SK-N-DZ (cell line): ENCODE results near the gene ARHGEF16.

ENCODE experiments used
- DNase-seq: peaks from one replicate; pipeline ENCODE4 v3.0.0-alpha.2; 2015; ENCODE audit warnings: low spot score

Gene ARHGEF16

DNA sequence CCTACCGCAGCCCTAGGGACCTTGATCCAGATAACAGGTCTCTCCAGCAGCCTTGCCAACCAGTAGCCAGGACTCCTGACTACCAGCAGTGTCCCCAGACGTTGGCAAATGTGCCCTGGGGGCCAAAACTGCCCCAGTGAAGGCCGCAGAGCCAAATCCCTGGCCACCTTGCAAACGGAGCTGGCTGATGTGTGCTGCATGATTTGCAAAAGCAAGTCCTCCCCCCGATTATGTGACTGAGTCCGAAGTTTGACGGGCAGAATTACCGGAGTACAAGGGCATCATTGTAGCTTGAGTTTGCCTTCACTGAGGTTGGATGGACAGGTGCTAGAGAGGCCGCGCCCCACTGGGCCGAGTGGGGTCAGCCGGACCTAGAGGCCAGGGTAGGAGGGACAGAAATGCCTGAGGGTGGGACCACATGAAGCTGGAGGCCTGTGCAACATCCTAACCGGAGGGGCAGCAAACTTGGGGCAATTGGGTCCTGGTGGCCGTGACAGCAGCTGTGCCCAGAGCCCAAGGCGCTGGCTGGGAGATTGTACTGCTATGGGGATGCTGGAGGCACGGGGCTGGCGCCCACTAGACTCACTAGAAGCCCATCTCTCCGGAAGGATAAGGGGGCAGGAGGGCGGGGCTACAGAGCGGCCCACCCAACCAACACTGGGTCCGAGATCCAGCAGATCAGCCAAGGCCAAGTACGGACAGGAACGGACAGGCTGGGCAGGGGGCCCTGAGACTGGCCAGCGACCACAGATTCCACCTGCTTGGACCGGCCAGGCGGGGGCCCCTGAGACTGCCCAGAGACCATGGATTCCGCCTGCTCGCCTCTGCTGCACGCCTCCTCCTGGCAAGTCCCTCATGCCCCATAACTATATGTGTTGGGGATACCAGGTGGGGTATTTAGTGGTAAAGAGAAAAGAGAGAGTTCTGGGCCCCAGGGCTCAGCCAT lies 2.8 kb downstream of the ARHGEF16 start:
- DNase-seq: no peak

DNA sequence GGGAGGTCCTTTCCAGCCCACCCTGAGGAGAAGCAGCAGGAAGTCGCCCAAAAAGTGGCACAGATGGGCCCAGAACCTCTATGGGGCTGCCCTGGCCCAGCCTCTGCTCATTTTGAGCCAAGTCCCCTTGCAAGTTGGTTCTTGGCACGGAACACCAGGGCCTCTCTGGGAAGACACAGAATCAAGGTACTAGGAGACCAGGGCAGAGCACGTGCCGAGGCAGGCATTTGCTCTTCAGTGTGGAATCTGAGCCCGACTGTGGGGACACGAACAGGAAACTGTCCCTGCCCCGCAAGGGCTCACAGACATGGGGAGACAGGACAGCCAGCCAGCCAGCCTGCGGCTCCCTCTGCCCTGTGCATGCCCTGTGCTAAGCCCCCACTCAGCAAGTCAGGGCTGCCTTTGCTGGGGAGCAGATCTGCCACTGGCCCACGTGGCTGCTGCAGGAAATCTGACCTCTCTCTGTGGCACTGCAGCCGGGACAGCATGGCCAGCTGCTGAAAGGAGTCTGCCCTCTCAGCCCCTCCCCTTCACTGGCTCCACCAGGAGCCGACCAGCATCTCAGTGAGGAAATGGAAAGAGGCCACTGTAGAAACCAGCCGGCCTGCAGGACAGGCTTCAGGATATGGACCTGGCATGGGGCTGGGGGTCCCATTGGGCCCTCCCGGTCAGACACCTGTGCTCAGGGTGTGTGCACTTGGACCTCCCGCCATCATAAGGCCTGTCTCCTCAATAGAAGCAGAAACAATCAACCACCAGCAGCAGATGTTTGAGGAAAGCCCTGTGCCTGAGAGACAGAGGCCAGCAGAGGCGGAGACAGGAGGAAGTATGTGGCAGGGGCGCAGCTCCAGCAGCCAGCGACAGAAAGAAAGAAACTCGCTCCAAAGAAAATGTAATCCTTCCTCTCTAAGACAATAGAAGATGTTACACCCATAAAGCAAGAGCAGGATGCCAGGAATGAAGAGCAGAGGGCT lies 3.7 kb downstream of the ARHGEF16 start:
- DNase-seq: no peak

DNA sequence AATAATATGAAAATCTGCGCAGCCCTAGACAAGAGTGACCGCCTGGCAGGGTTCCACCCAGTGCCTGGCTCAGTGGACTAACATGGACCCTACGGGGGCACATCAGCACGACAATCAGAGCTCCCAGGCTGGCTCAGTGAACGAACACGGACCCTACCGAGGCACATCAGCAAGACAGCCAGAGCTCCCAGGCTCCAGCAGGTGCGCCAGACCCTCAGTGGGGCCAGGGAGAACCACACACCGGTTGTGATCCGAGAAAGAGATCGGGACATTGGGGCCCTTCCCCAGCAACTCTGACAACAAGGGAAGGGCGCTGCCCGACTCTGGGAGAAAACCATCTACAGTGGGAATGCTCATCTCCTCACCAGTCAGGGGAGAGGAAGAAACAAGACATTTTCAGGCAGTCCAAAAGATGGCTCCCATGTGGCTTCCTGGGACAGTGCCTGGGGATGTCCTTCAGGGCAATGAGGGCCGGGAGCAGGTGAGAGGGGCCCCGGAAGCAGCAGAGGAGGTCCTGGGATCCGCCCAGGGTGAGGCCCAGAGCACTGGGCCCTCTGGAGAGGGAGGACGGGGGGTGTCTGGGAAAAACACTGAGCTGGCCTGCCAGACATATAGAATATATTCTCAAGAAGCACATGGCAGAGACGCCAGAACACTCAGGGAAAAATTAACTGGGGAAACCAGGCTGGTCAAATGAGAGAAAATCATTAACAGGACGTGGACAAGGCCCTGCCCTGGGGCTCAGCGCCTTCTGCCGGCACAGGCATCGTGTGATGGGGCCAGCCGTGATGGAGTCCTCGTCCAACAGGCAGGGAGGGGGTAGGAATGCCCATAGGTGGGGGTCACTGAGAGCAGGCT lies 4.8 kb downstream of the ARHGEF16 start:
- DNase-seq: no peak

DNA sequence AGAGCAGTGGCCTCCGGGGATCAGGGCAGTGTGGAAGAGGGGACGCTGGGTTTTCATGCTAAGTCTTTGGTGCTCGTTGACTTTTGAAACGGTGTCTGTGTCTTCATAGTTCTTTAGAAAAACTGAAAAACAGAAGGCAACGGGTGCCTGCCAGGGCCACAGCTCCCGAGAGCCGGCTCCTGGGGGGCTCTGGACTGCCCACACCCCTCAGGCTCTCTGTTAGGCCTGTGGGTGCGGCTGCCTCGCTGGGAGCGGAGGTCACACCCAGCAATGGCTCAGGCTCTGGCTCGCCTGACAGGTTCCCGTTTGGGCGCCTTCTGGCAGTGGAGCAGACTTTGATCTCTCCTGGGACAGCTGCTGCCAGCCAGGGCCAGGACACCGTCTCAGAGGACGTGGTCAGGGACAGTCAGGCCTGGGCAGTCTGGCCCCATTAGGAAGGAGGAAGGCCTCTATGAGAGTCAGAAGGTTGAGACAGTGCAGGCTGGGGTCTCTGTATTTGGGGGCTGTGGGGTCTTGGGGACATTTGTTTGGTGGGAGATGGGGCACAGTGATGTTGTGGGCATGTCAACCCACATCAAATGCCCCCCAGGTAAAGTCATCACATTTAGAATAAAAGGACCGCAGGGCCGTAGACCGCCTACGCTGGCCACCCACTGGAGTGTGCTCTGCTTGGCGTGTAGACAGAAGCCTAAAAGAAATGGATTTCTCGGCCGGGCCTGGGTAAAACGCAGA lies 5.6 kb downstream of the ARHGEF16 start:
- DNase-seq: no peak

DNA sequence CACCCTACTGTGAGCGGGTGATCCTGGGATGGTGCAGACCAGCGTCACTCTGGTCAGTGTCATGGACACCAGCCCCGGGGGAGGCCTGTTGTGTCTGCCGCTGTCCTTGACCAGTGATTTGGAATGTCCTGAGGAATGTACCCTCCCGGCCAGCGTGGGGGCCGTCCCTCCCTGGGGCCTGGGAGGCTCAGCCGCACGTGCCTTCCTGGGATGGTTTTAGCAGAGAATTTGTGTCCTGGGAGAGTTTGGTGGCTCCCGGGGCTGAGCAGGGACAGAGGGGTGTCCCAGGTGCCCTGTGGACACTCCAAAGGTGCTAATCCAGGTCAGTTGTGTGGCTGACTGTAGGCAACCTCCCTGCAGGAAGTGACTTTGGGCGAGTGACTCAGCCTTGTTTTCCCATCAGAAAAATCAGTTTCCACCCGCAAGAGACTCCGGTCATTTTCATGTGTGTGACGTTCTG lies 6.2 kb downstream of the ARHGEF16 start:
- DNase-seq: no peak

DNA sequence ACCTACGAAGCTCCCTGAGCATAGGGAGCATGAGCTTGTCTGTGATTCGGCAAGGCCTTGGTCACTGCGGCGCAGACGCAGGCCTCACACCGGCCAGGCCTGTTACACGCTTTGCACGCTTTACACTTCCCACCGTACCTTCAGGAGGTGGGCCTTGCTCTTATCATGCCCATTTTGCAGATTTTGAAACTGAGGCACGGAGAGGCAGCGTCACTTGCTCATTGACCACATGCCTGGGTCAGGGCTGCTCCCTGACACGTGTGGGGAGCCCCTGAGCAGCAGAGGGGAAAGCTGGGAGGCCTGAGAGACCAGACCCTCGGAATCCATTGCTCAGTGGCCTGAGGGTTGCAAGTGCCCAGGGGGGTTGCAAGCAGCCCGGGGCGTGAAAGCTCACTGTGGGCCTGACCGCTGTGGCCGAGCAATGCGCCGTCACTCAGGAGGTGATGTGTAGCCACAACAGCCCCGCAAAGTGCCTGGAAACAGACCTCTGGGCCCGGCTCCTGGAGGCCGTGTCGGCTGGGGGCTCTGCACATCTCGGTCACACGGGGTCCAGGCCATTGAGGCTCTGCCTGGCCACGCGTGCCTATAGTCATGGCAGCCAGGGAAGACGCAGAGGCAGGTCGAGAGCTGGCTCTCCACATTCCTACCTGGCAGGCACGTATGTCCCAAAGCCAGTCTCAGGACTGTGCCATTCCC lies 6.9 kb downstream of the ARHGEF16 start:
- no peak for DNase-seq

DNA sequence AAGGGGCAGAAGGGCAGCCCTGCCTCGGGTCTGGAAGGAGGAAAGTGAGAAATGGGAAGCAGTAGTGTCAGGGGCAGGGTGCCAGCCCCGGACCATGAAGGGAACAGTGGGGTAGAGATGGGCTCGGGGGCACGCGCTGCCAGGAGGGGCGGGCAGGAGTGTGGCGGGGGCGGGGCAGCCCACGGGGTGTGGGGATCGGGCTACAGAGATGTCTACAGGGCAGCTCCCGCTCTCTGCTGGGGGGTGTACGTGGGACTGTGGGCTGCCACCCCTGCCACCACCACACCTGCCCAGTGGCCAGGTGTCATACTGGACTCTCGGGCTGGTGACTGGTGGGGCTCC lies 7.4 kb downstream of the ARHGEF16 start:
- DNase-seq: no peak

DNA sequence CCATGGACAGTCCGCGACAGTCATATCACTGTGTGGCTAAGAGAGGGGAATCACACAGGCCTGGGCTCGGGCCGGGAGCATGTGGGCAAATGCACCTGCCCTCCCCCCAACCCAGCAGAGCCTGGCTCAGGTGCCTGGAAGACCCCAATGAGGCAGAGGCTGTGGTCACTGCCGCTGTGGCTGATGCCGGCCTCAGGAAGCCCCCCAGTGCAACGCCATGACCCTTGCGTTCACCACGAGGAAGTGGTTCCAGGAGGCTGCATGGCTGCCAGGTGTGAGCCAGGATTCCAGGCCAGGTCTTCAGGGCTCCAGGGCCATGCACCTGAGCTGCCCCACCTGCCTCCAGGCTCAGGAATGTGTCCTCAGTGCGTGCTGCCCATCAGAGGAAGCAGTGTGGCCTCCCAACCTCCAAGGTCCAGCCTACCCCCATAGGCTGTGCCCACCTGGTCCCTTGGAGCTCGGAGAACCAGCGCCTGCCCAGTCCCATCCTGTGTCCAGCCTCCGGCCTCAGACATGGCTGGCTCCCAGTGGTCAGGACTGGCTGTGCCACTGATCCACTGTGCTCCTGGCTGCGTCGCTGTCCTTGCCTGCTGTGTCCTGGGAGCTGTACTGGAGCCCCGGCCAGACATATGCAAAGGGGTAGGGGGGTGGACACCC lies 8.0 kb downstream of the ARHGEF16 start:
- no peak for DNase-seq

DNA sequence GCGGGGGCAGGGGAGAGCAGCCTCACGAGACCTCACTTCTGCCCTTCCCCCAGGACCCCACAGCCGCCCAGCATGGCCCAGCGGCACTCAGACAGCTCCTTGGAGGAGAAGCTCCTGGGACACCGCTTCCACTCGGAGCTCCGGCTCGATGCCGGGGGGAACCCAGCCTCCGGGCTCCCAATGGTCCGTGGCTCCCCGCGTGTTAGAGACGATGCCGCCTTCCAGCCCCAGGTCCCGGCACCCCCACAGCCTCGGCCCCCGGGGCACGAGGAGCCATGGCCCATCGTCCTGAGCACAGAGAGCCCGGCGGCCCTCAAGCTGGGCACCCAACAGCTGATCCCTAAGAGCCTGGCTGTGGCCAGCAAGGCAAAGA lies 8.5 kb downstream of the ARHGEF16 start:
- DNase-seq: no peak

DNA sequence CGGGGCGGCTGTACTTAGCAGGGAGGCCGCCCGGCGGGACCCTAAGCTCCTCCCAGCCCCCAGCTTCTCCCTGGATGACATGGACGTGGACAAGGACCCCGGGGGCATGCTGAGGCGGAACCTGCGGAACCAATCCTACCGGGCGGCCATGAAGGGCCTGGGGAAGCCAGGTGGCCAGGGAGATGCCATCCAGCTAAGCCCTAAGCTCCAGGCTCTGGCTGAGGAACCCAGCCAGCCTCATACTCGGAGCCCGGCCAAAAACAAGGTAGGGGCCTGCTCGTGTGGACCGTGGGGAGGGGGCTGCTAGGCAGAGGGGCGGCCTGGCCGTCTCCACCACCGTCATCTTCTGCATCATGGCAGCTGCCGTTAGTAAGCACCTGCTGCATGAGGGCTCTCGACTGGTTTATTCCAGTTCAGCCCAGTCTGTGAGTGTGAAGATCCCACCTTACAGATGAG lies 9.0 kb downstream of the ARHGEF16 start:
- DNase-seq: no peak

DNA sequence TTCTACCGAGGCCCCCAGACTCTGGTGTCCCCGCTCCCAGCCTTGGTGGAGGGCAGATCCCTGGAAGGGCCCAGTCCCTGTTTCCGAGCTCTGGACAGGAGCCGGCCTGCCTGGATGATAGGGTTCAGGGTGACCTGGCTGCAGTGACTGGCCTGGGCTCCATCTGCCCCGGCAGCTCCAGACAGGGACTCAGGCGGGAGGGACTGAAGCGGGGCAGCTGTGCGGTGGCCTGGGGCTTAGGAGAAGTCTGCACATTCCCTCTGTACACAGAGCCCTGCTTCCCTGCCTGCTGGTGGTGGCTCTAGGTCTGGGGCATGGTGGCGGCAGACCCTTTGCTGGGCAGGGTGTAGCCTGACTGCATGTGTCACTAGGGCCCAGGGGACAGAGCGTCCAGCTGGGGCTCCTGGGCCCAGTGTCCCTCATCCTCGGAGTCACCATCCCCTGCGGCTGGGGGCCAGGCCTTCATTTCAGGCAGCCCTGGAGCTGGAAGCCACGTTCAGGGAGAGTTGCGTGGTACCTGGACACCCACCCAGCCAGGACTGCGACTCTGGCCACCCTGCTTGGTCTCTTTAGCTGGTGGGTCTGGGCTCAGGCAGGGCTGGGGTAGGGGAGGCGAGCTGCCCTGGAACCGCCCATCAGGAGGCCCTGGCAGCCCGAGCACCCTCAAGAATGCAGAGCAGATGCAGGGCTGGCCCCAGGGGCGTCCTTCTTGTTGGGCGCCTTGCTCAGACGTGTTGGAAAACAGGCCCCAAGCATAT lies 9.6 kb downstream of the ARHGEF16 start:
- no peak for DNase-seq

DNA sequence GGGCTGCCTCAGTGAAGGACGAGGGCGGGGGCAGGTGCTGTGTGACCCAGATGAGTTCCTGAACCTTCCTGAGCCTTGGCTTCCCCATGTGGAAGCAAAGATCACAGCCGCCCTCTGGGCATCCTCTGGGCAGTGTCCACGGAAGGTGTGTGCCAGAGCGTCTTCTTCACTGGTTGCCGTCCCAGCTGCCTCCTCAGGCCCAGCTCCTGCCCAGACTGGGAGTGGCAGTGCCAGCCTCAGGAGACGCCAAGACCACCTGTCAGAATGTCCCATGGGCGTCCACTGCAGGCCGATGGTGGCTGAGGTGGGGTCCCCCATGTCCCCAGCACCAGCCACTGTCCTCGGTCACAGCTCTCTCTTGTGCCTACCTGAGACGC lies 10.2 kb downstream of the ARHGEF16 start:
- no peak for DNase-seq

DNA sequence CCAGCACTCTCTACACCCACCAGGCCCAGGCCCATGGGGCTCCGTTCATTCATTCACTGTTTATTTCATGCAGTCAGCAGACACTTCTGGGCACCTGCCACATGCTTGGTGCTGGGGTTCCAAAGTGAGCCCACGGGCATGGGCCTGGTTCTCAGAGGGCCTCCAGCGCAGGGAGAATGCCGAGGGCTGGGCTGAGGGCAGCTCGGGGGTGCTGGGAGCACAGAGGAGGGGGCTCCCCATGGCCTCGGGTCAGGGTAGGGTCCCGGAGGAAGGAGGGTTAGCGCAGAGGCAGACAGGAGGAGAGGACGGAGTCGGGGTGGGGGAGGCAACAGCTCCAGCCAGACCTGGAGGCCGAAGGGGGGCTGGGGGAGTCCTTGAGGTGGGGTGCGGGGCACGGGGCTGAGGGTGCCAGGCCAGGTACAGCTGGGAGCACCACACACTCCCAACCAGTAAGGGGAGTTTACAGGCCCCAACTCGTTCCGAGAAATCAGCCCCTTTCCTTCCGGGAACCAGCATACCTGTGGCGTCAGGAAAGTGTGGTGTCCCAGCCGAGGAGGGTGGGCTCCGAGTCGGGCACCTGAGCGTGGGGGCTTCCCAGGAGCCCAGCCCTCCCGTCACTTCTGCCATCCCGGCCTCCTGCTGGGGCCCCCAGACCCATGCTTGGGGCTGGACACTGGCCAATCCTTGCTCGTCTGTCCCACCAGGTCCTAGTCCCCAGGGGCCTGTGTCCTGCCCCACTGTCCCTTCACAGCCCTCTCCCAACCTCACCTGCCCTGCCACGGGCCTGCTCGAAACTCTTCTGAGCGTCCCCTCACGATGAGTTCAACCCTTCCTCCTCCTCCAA lies 10.8 kb downstream of the ARHGEF16 start:
- no peak for DNase-seq

DNA sequence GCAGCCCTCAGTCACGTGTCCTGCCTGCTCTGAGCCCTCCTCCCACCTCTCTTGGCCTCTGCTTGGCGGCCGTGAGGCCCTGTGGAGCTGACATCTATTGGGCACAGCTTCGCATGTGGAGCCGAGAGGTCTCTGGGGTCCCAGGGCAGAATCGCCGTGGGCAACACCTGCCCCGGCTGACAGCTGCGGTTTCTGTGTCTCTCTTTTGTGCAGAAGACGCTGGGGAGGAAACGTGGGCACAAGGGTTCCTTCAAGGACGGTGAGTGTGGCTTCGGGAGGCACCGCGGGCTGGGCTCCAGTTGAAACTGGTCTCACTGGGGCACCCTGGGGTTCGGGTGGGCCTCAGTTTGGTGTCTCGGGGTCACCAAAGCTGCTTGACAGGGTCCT lies 11.5 kb downstream of the ARHGEF16 start:
- no peak for DNase-seq

DNA sequence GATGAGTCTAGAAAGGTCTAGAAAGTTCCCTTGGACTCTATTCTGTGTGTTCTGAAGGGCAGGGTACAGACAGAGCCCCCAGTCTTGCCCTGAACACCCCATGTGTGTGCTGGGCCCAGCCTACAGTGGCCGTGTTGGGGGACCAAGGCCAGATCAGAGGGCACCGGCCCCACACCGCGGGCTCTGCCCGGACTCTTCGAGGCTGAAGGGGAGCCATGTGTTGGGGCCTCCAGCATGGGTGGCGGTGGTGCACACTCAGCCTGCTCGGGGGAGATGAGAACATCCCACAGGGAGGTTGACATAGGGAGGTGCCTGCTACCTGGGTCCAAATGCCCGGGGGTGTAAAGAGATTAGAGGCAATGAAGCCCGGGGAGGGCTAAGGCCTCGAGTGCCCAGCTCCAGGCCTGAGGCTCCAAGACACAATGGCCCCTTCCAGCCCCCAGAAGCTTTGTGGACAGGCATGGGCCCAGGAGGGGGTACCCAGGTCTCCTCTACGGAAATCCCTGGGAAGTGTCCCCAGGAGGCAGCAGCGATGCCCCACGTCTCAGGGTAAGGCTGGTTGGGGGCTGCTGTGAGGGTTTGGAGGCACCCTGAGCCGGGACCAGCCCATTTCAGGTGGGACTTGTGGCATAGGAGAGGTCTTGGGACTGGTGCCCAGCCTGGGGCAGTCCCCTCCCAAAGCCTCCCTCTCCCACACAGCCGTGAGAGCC lies 12.1 kb downstream of the ARHGEF16 start:
- no peak for DNase-seq

DNA sequence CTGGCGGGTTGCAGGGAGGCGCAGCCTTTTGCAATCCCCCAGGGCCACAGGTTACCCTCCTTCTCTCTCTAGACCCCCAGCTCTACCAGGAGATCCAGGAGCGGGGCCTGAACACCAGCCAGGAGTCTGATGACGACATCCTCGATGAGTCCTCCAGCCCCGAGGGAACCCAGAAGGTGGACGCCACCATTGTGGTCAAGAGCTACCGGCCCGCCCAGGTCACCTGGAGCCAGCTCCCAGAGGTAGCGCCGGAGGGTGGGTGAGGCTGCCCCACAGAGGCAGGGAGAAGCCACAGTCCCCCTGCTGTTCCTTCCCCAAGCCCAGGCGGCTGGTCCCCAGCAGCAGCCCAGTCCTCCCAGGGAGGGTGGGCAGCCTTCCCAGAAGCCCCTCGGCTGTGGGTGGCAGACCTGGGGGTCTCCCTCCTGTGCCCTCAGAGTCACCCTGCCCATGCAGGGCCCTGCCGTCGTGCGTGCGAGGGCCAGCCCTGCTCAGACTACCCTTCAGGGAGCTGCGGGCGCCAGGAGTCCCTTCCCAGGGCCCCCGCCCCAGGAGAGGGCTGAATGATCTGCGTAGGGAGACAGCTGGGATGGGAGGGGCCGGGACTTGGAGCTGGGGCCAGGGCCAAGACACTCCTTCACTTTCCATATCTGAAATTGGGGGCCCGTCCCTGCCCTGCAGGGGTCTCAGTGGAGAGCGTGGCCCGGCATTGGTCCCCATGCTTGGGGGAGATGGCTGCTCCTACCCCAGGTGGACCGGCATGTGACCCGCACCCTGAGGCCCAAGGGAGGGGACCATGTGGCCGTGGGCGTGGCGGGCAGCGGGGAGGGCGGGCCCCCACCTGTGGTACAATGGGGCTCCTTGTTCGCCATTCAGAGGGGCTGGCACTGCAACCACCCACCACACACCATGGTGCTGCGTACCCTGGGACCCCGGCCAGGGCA lies 12.9 kb downstream of the ARHGEF16 start:
- no peak for DNase-seq
